SK-N-MC (cell line): Measurements from ENCODE around the gene KLHL6.
A peak's percentile ranks its signal among the peaks of the same experiment; 100 is the strongest.
"Not testable (repeated sequence)": the region's sequence is repeated elsewhere in the genome, so short reads cannot be mapped to it uniquely, and the experiment has no call there.

Experiments
- DNase-seq: peaks from one replicate; pipeline ENCODE4 v3.0.0-alpha.2; 2011; ENCODE audit warnings: low read depth, low spot score
- H3K27ac ChIP-seq: fragments of 200-600 bp; sonication (generic); 2 replicates; pipeline ENCODE4 v1.5.1; 2016; ENCODE audit warnings: mixed run types
- H3K36me3 ChIP-seq: fragments of 200-600 bp; sonication (generic); 2 replicates; pipeline ENCODE4 v1.6.1; 2017; ENCODE audit warnings: antibody characterized with exemption, low read length, mixed read lengths; ENCODE audit not compliant: insufficient read depth
- H3K4me3 ChIP-seq: fragments of 200-600 bp; sonication (generic); 2 replicates; pipeline ENCODE4 v1.5.1; 2016
- H3K9ac ChIP-seq: fragments of 200-600 bp; sonication (generic); 2 replicates; pipeline ENCODE4 v1.8.0; 2017; ENCODE audit warnings: mixed run types, mixed read lengths; ENCODE audit not compliant: insufficient read length
- H3K9me3 ChIP-seq: fragments of 200-600 bp; sonication (generic); 2 replicates; pipeline ENCODE4 v1.6.1; 2017; ENCODE audit warnings: low read depth, mild to moderate bottlenecking, antibody characterized with exemption, low read length, moderate library complexity, mixed read lengths
- EZH2 ChIP-seq: fragments of 200-600 bp; sonication (generic); IDR thresholded peaks from one replicate; pipeline ENCODE4 v1.6.1; 2017; ENCODE audit warnings: antibody characterized with exemption
- FOXP2 ChIP-seq: optimal IDR thresholded peaks from 2 replicates; pipeline ENCODE3; 2011; ENCODE audit warnings: mild to moderate bottlenecking, moderate library complexity; ENCODE audit not compliant: insufficient read depth; ENCODE audit errors: extremely low read length, control extremely low read depth
- POLR2AphosphoS5 ChIP-seq: IDR thresholded peaks from 2 replicates; pipeline ENCODE4 v1.6.1; 2012; ENCODE audit warnings: mild to moderate bottlenecking, low read depth, low read length, borderline replicate concordance

KLHL6 gene

DNA sequence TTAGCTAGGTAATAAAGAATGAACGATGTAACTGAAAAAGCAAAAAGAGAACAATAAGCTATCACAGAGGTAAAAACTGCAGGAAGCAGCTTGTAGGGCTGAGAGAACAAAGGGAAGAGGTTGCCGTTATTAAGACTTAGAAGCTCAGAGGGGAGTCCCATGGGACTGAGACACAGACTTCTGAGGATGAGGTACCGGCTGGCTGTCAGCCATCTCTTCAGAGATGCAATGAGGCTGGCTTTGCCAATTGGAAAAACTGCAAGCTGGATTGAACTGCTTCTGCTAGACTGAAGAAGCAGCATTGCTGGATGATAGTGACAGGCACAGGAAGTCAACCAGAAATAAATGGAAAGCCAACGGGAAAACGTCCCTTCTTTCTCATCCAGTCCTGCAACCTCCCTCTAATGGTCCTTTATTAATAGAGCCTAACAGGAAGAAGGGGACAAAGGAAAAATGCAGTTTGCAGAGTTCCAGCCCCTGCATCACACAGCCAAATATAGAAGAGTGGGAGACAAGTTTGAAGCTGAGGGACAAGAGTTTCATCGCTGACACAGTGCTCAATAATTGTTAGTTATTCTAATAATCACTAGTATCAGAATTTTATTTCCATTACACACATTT is 21.1 kb upstream of the KLHL6 start:
- H3K9ac ChIP-seq, result no peak overlapping the region
- DNase-seq, result peak; percentile 42

DNA sequence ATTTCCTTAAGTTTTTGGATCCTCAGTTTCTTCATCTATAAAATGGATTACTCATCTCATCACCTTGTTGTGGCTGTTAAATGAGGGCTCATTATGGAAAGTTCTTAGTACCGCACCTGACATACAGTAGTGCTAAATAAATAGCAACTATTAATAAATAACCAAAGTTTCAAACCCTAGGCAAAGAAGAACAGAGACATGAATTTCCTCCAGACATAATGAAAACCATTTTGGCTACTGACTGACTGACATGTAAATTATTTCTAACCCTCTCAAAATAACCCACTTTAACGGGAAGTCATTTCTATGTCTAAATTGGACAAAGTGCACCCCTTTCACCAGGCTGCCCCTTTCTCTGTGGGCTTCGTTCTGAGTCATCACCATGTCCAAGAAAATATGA is 17.4 kb upstream of the KLHL6 start:
- no peak overlapping the region for H3K27ac ChIP-seq
- no peak for TF ChIP-seq EZH2
- TF ChIP-seq POLR2AphosphoS5, result no peak
- no peak for TF ChIP-seq FOXP2
- DNase-seq, result no peak
- no peak overlapping the region for H3K4me3 ChIP-seq
- H3K36me3 ChIP-seq, result no peaks in the 10 kb centered on the region
- no peaks in the 10 kb centered on the region for H3K9me3 ChIP-seq
- no peak overlapping the region for H3K9ac ChIP-seq

More for the DNA sequence above, 21.1 kb upstream of the KLHL6 start:
- TF ChIP-seq EZH2, result no peak
- Histone ChIP-seq H3K4me3 (no peak overlapping the region), H3K36me3 (no peaks in the 10 kb centered on the region), H3K27ac (no peak overlapping the region), H3K9me3 (no peaks in the 10 kb centered on the region)

DNA sequence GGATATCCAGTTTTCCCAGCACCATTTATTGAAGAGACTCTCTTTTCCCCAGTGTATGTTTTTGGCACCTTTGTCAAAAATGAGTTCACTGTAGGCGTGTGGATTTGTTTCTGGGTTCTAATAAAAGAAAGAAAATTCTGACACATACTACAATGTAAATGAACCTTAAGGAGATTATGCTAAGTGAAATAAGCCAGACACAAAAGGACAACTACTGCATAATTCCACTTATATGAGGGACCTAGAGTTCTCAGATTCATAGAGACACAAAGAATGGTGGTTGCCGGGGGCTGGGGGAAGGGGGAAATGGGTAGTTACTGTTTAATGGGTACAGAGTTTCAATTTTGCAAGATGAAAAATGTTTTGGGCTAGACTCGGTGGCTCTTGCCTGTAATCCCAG is 14.7 kb upstream of the KLHL6 start:
- not testable (repeated sequence) for H3K36me3 ChIP-seq, H3K9me3 ChIP-seq, H3K9ac ChIP-seq, H3K27ac ChIP-seq, H3K4me3 ChIP-seq, DNase-seq

GRCh38 chr3:183566880-183567279 is 11.4 kb upstream of the KLHL6 start:
- no peak for TF ChIP-seq POLR2AphosphoS5
- no peak for TF ChIP-seq EZH2
- no peak for TF ChIP-seq FOXP2
- Histone ChIP-seq H3K4me3 (no peak overlapping the region), H3K9ac (no peak overlapping the region), H3K27ac (no peak overlapping the region), H3K36me3 (no peaks in the 10 kb centered on the region), H3K9me3 (no peaks in the 10 kb centered on the region)
- no peak for DNase-seq

DNA sequence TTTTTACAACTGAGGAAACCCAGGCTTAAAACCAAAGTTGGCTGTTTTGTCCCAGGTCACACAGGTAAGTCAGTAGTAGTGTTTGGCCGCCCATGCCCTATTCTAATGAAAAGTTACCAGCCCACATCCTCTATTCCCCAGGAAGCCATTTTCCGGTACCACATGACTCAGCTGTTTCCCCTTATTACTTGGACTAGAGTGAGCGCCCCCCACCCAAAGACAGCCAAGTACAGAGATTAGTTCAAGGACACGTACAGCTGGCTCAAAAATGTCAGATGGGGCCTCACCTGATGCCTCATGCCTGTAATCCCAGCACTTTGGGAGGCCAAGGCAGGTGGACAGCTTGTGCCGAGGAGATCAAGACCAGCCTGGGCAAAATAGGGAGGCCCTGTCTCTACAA is 8.5 kb upstream of the KLHL6 start:
- Histone ChIP-seq H3K4me3 (no peak overlapping the region), H3K27ac (no peak overlapping the region), H3K36me3 (no peaks in the 10 kb centered on the region), H3K9me3 (no peaks in the 10 kb centered on the region), H3K9ac (no peak overlapping the region)
- no peak for DNase-seq
- TF ChIP-seq FOXP2, result no peak
- TF ChIP-seq POLR2AphosphoS5, result no peak
- TF ChIP-seq EZH2, result no peak

- Histone ChIP-seq H3K4me3 (no peak overlapping the region), H3K27ac (no peak overlapping the region), H3K36me3 (no peaks in the 10 kb centered on the region)
These were observed 8.0 kb upstream of the KLHL6 start for GRCh38 chr3:183563536-183563874.

DNA sequence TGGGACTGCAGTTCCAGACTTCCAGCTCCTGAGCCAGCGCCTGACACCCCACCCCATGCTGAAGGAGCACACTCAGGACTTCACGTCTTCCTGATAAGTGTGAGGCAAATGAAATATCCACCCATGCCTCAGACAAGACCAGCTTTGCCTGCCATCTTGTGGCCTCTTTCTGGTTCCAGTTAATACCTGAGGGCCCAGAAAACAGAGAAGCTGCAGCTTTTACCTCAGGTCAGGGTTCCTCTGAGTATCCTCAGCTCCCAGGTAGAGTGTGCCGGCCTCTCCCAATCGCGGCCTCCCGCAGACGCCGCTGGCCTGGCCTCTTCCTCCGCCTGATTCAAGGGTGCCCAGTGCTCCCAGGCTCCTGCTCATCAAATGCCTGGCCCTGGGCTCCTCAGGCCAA is 5.1 kb upstream of the KLHL6 start:
- no peak for DNase-seq

More at GRCh38 chr3:183563536-183563874, 8.0 kb upstream of the KLHL6 start:
- TF ChIP-seq FOXP2, result no peak
- no peak for TF ChIP-seq POLR2AphosphoS5
- no peak for TF ChIP-seq EZH2
- DNase-seq, result no peak
- H3K9ac ChIP-seq, result no peak overlapping the region
- H3K9me3 ChIP-seq, result no peaks in the 10 kb centered on the region

GRCh38 chr3:183558495-183558894 is 3.0 kb upstream of the KLHL6 start:
- Histone ChIP-seq H3K9ac (no peak overlapping the region), H3K9me3 (no peaks in the 10 kb centered on the region), H3K4me3 (no peak overlapping the region), H3K27ac (no peak overlapping the region), H3K36me3 (no peaks in the 10 kb centered on the region)
- TF ChIP-seq FOXP2 (no peak), POLR2AphosphoS5 (no peak), EZH2 (no peak)
- no peak for DNase-seq

More for the DNA sequence above, 5.1 kb upstream of the KLHL6 start:
- H3K36me3 ChIP-seq, result no peaks in the 10 kb centered on the region
- no peak for TF ChIP-seq EZH2
- H3K27ac ChIP-seq, result no peak overlapping the region
- no peaks in the 10 kb centered on the region for H3K9me3 ChIP-seq
- H3K9ac ChIP-seq, result no peak overlapping the region
- H3K4me3 ChIP-seq, result no peak overlapping the region

GRCh38 chr3:183556722-183557121 is 1.2 kb upstream of the KLHL6 start:
- no peak overlapping the region for H3K9ac ChIP-seq
- H3K36me3 ChIP-seq, result no peaks in the 10 kb centered on the region
- no peak for DNase-seq
- no peak overlapping the region for H3K27ac ChIP-seq
- no peak overlapping the region for H3K4me3 ChIP-seq
- H3K9me3 ChIP-seq, result no peaks in the 10 kb centered on the region
- no peak for TF ChIP-seq EZH2
- no peak for TF ChIP-seq POLR2AphosphoS5
- TF ChIP-seq FOXP2, result no peak
